Neuron (in vitro differentiated cells): ENCODE data around the gene PRPH.
"Not testable (repeated sequence)": the region's sequence is repeated elsewhere in the genome, so short reads cannot be mapped to it uniquely, and the experiment has no call there.

Experiments used
- H2AFZ ChIP-seq: one replicate; pipeline ENCODE4 v1.6.1; 2013; ENCODE audit warnings: low read depth, mild to moderate bottlenecking, inconsistent platforms, low read length, moderate library complexity
- H3K27me3 ChIP-seq: one replicate; pipeline ENCODE4 v1.6.1; 2013; ENCODE audit warnings: low read length; ENCODE audit not compliant: insufficient read depth
- H3K36me3 ChIP-seq: one replicate; pipeline ENCODE4 v1.6.1; 2013; ENCODE audit warnings: low read length; ENCODE audit not compliant: insufficient read depth
- H3K4me1 ChIP-seq: one replicate; pipeline ENCODE4 v1.6.1; 2013; ENCODE audit warnings: low read length; ENCODE audit not compliant: insufficient read depth
- H3K4me3 ChIP-seq: 2 replicates; pipeline ENCODE4 v1.5.1; 2013; ENCODE audit warnings: mild to moderate bottlenecking, low read length, moderate library complexity
- H3K9me3 ChIP-seq: one replicate; pipeline ENCODE4 v1.6.1; 2013; ENCODE audit warnings: low read length

Gene PRPH

GRCh38 chr12:49295082-49295936, at the start of gene PRPH:
Gene PRPH, plus strand, starts transcription at chr12:49295147. Its CDS starts 54 bp downstream, at chr12:49295201.
- H2AFZ ChIP-seq, result no peak within 1 kb of the TSS
- H3K4me1 ChIP-seq, result peaks cover 22% of the 10 kb centered on the region
- no peaks in the 10 kb centered on the region for H3K36me3 ChIP-seq
- H3K4me3 ChIP-seq, result no peak within 1 kb of the TSS
- peaks cover 5% of the 10 kb centered on the region for H3K9me3 ChIP-seq
- peaks cover 67% of the 10 kb centered on the region for H3K27me3 ChIP-seq

GRCh38 chr12:49251357-49251756, 43.6 kb upstream of the PRPH start:
- no peaks in the 10 kb centered on the region for H3K9me3 ChIP-seq
- H3K4me3 ChIP-seq, result no peak overlapping the region
- no peaks in the 10 kb centered on the region for H3K36me3 ChIP-seq
- H2AFZ ChIP-seq, result no peak overlapping the region
- no peaks in the 10 kb centered on the region for H3K4me1 ChIP-seq
- H3K27me3 ChIP-seq, result no peaks in the 10 kb centered on the region

- H3K4me3 ChIP-seq, result no peak overlapping the region
- no peaks in the 10 kb centered on the region for H3K9me3 ChIP-seq
- H3K4me1 ChIP-seq, result no peaks in the 10 kb centered on the region
- no peak overlapping the region for H2AFZ ChIP-seq
- no peaks in the 10 kb centered on the region for H3K27me3 ChIP-seq
- no peaks in the 10 kb centered on the region for H3K36me3 ChIP-seq
These were observed 41.8 kb upstream of the PRPH start for GRCh38 chr12:49253033-49253623.

- not testable (repeated sequence) for H3K36me3 ChIP-seq, H3K4me3 ChIP-seq, H3K27me3 ChIP-seq, H2AFZ ChIP-seq, H3K4me1 ChIP-seq, H3K9me3 ChIP-seq
These were observed 39.5 kb upstream of the PRPH start for GRCh38 chr12:49255456-49255855.

- Histone ChIP-seq H3K4me1 (peaks cover 3% of the 10 kb centered on the region), H3K4me3 (no peak overlapping the region), H3K36me3 (no peaks in the 10 kb centered on the region), H3K9me3 (no peaks in the 10 kb centered on the region), H3K27me3 (no peaks in the 10 kb centered on the region), H2AFZ (no peak overlapping the region)
These were observed 38.9 kb upstream of the PRPH start for GRCh38 chr12:49255857-49256637.

GRCh38 chr12:49257508-49258184, 37.3 kb upstream of the PRPH start:
- H3K36me3 ChIP-seq, H3K9me3 ChIP-seq, H3K27me3 ChIP-seq, H3K4me1 ChIP-seq, H3K4me3 ChIP-seq, H2AFZ ChIP-seq: not testable (repeated sequence)

GRCh38 chr12:49259452-49259851, 35.5 kb upstream of the PRPH start:
- H3K27me3 ChIP-seq, result no peaks in the 10 kb centered on the region
- no peaks in the 10 kb centered on the region for H3K9me3 ChIP-seq
- H2AFZ ChIP-seq, result no peak overlapping the region
- no peak overlapping the region for H3K4me3 ChIP-seq
- H3K4me1 ChIP-seq, result peaks cover 3% of the 10 kb centered on the region
- no peaks in the 10 kb centered on the region for H3K36me3 ChIP-seq

- H3K9me3 ChIP-seq, result no peaks in the 10 kb centered on the region
- no peak overlapping the region for H3K4me3 ChIP-seq
- H3K4me1 ChIP-seq, result peaks cover 3% of the 10 kb centered on the region
- H3K27me3 ChIP-seq, result no peaks in the 10 kb centered on the region
- H3K36me3 ChIP-seq, result no peaks in the 10 kb centered on the region
- no peak overlapping the region for H2AFZ ChIP-seq
These were observed 34.8 kb upstream of the PRPH start for GRCh38 chr12:49260166-49260565.

- Histone ChIP-seq H3K27me3 (no peaks in the 10 kb centered on the region), H3K4me3 (no peak overlapping the region), H3K4me1 (peaks cover 3% of the 10 kb centered on the region), H3K36me3 (no peaks in the 10 kb centered on the region), H2AFZ (no peak overlapping the region), H3K9me3 (peaks cover 3% of the 10 kb centered on the region)
These were observed 34.2 kb upstream of the PRPH start for GRCh38 chr12:49260571-49261363.

- Histone ChIP-seq H3K4me3 (no peak overlapping the region), H3K27me3 (no peaks in the 10 kb centered on the region), H3K36me3 (no peaks in the 10 kb centered on the region), H2AFZ (no peak overlapping the region), H3K4me1 (peaks cover 3% of the 10 kb centered on the region), H3K9me3 (peaks cover 3% of the 10 kb centered on the region)
These were observed 33.2 kb upstream of the PRPH start for GRCh38 chr12:49261721-49262120.

- Histone ChIP-seq H3K4me1 (peaks cover 8% of the 10 kb centered on the region), H3K4me3 (no peak overlapping the region)
These were observed 31.6 kb upstream of the PRPH start for GRCh38 chr12:49263400-49263763.

GRCh38 chr12:49264466-49264872, 30.5 kb upstream of the PRPH start:
- H3K4me1 ChIP-seq, result peaks cover 18% of the 10 kb centered on the region
- H3K4me3 ChIP-seq, result no peak overlapping the region
- H2AFZ ChIP-seq, result no peak overlapping the region
- no peaks in the 10 kb centered on the region for H3K36me3 ChIP-seq
- no peaks in the 10 kb centered on the region for H3K27me3 ChIP-seq
- peaks cover 5% of the 10 kb centered on the region for H3K9me3 ChIP-seq

More at GRCh38 chr12:49263400-49263763, 31.6 kb upstream of the PRPH start:
- Histone ChIP-seq H2AFZ (no peak overlapping the region), H3K9me3 (peaks cover 5% of the 10 kb centered on the region), H3K36me3 (no peaks in the 10 kb centered on the region), H3K27me3 (no peaks in the 10 kb centered on the region)
